ENCODE results near the gene AP5S1.

DNA sequence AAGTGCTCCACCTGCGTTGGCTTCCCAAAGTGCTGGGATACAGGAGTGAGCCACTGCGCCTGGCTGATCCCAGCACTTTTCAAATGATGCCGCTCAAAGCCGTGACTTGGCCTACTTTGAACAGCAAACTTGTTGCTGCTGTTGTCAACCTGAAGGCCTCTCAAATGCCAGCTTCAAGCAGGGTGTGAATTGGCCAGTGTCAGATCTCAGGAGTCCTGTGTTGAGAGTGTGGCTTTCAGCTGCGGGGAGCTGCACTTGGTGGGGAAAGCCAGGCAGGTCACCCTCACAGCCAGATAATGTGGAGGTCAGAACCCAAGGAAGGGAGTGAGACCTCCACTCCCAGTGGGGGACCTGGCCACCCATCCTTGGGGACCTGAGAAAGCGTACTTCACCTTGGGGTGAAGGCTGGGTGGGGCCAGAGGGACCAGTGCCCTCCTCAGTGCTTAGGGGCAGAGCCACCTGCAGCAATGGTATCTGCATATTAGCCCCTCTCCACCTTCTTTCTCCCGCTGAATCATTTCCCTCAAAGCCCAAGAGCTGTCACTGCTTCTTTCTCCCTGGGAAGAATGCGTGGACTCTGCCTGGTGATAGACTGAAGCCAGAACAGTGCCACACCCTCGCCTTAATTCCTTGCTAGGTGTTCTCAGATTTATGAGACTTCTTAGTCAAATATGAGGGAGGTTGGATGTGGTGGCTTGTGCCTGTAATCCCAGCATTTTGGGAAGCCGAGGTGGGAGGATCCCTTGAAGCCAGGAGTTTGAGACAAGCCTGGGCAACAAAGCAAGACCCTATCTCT, 49.7 kb downstream of the AP5S1 start:
- TF ChIP-seq, protein P1, sequence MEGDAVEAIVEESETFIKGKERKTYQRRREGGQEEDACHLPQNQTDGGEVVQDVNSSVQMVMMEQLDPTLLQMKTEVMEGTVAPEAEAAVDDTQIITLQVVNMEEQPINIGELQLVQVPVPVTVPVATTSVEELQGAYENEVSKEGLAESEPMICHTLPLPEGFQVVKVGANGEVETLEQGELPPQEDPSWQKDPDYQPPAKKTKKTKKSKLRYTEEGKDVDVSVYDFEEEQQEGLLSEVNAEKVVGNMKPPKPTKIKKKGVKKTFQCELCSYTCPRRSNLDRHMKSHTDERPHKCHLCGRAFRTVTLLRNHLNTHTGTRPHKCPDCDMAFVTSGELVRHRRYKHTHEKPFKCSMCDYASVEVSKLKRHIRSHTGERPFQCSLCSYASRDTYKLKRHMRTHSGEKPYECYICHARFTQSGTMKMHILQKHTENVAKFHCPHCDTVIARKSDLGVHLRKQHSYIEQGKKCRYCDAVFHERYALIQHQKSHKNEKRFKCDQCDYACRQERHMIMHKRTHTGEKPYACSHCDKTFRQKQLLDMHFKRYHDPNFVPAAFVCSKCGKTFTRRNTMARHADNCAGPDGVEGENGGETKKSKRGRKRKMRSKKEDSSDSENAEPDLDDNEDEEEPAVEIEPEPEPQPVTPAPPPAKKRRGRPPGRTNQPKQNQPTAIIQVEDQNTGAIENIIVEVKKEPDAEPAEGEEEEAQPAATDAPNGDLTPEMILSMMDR (IDR thresholded peaks at IDR 0.05) = no peak
- no peak for TF ChIP-seq POLR2A (IDR thresholded peaks at IDR 0.05)
- TF ChIP-seq POLR2AphosphoS5 (IDR thresholded peaks at IDR 0.05; ENCODE audit: insufficient read depth in 1 of 2, low read depth in 1 of 2) = no peak

Measured in vagina (tissue), 2 donors.